HG03575 (cell line): ENCODE data around the gene ARRDC2.
"Not testable (repeated sequence)": the region's sequence is repeated elsewhere in the genome, so short reads cannot be mapped to it uniquely, and the experiment has no call there.

Experiments used
- ATAC-seq: cut with Tn5 transposase; IDR thresholded peaks from one replicate; pipeline ENCODE4 v1.9.1; 2021; ENCODE audit not compliant: unreplicated experiment, insufficient number of reproducible peaks, low FRiP score; ENCODE audit errors: extremely low read depth

The ARRDC2 gene

GRCh38 chr19:18010149-18010548 is 2.2 kb downstream of the ARRDC2 start:
- ATAC-seq: no peak

DNA sequence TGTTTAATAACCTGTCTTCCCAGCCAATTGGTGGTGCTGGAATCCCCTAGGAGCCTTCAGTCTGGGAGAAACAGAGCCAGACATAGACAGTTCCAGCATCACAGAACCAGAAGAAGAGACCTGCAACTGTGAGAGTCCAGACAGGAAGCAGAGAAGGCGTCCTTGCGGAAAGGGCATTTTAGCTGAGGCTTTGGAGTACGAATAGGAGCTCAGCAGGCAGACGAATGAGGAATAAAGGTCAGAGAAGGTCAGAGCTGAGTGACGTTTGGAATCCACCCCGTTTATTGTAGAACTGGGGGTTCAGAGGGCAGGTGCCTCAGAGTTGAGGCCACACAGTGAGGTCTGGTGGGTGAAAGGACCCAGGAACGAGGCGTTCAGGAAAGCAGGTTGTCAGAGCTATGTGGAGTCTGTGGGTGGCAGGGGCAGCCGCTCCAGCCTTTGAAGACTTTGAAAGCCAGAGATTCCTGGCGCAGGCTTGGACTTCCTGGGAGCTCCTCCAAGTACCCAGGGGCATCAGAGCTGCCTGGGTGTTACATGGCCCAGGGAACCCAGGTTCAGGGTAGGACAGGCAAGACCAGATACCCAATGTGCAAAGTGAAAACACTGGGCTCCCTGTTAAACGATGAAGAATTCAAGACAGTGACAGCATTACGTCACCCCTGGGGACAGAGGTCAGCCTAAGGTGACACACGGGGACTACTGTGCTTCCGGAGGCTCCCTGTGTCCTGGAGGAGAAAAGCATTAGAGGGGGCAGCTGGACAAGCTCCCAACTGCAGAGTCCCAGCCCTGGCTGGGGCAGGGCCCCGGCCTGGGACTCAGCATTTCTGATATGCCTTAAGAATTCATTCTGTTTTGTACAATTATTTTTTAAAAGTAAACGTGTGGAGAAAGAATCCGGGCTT is 5.5 kb downstream of the ARRDC2 start:
- ATAC-seq: no peak

DNA sequence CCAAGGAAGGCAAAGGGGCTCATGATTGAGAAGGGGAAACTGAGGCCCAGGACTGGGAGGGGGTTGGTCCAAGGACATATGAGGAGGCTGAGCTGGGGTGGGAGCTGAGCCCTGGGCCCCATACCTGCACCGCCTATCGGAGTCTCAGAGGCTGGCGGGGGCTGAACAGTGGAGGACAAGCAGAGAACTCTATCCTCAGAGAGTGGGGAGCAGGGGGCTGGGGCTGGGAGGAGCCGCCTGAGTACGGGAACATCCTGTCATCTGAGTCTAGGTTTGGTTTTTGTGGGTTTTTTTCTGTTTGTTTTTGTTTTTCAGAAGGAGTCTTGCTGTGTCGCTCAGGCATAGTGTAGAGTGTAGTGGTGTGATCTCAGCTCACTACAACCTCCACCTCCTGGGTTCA is 6.2 kb downstream of the ARRDC2 start:
- no peak for ATAC-seq

DNA sequence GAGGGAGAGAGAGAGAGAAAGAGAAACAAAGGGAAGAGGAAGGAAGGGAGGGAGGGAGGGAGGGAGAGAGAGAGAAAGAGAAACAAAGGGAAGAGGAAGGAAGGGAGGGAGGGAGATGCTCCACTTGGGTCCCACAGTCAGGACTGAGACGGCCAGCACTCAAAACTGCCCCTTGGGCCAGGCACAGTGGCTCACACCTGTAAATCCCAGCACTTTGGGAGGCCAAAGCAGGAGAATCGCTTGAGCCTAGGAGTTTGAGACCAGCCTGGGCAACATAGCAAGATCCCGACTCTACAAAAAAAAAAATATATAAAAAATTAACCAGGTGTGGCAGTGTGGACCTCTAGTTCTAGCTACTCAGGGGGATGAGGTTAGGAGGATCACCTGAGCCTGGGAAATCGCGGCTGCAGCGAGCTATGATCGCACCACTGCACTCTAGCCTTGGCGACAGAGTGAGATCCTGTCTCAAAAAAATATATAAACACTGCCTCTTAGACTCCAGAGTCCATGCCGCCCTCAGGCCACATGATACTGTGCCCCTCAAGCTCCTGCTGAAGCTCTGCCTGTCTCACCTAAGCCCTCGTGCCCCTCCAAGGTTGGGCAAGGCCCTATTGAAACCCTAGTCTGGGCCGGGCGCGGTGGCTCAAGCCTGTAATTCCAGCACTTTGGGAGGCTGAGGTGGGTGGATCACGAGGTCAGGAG is 8.4 kb downstream of the ARRDC2 start:
- no peak for ATAC-seq

DNA sequence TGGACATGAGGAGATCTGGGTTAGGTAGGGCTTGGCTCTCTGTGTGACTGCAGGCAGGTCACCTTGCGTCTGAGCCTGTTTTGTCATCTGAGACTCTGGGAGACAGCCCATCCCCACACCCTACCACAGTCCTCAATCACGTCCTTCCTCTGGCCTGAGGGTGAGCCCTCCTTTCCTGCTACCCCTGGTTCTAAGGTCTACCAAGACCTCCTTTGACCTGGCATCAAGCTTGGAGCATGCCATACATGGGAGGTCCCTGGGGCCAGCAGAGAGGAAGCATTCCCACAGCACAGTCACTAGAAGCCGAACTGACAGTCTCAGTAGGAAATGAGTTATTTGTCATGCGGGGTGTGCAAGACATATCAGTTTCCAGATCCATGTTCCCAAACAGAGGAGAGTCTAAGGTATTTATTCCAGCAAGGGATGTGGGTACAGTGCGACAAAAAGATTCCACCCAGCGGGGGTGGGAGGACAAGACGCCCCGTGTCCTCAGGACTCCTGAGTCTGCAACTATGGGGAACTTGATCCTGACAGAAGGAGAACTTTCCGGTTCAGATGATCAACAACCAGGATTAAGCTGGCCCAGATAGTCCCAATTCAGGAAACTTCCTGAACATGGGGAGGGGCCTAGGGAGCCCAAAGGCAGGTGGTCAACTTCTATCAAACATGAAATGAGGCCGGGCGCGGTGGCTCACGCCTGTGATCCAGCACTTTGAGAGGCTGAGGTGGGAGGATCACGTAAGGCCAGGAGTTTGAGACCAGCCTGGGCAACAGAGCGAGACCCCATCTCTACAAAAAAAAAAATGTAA is 9.5 kb downstream of the ARRDC2 start:
- ATAC-seq: no peak

DNA sequence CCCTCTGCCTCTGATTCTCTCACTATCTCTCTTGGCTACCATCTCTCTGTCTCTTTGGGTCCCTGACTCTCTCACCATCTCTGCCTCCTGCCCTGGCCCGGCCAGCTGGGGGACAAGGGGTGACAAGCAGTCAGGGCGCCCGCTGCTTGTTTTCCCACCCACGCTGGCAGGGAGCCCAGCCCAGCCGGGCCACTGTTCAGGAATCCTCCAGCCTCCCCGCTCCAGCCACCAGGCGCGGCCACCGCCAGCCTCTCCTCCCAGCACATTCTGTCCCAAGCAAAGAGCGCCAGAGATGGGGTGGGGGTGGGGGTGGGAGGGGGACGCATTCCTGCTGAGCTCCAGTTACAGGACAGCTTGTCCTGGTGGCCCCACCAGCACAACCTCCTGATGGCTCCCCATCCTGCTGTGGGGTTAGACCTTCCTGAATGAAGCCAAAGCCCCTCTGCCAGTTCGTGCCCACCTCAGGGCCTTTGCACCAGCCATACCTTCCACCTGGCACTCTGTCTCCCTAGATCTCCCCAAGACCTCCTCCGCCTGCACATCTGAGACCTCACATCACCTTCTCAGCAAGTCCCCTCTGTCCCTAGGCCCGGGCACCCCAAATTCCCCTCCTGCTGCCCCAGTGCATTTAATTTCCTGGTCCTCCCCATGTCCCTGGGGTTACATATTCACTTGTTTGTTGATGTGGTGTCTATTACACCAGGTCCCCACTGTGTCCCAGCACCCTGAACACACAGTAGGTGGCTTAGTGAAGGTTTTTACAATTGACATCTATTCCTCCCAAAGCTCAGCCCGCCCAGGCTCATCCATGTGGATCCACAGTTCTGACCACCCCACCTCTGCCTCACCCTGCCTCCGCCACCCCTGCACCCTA is 12.5 kb downstream of the ARRDC2 start:
- no peak for ATAC-seq

- ATAC-seq: no peak
Observed at GRCh38 chr19:18021121-18021755, 13.3 kb downstream of the ARRDC2 start.

DNA sequence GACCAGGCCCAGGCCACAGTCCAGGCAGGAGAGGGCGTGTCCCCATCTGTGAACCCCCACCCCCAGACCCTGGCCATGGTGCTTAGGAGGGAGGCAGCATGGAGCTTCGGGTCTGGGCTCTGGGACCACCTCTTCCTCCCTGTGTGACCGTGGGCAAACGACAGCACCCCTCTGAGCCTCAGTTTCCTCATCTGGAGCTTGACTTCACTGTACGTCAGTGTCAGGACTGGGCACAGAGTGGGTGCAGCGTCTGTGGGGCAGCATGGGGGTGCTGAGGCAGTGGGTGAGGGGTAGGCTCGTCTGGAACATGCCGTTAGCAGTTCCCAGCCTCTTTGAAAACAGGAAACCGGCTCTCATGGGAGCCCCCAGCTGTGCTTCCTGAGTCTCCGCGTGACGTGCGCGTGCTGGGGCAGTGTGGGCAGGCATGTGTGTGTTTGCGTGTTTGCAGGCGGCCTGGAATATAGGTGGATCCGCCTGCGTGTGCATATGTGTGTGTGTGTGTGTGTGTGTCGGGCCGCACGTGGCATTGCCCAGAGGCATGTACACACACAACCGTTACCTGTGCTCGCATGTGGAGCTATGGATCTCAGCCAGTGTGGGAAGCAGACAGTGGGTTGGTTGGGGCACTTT is 15.8 kb downstream of the ARRDC2 start:
- ATAC-seq: no peak

GRCh38 chr19:18027151-18027550 is 19.2 kb downstream of the ARRDC2 start:
- ATAC-seq: no peak

- no peak for ATAC-seq
Observed at GRCh38 chr19:18029617-18030338, 21.8 kb downstream of the ARRDC2 start.

DNA sequence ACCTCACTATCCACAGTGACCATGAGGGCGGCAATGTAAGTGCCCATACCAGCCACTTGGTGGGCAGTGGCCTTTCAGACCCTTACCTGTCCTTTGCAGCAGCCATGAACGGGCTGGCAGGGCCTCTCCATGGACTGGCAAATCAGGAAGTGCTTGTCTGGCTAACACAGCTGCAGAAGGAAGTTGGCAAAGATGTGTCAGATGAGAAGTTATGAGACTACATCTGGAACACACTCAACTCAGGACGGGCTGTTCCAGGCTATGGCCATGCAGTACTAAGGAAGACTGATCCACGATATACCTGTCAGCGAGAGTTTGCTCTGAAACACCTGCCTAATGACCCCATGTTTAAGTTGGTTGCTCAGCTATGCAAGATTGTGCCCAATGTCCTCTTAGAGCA is 23.4 kb downstream of the ARRDC2 start:
- not testable (repeated sequence) for ATAC-seq

DNA sequence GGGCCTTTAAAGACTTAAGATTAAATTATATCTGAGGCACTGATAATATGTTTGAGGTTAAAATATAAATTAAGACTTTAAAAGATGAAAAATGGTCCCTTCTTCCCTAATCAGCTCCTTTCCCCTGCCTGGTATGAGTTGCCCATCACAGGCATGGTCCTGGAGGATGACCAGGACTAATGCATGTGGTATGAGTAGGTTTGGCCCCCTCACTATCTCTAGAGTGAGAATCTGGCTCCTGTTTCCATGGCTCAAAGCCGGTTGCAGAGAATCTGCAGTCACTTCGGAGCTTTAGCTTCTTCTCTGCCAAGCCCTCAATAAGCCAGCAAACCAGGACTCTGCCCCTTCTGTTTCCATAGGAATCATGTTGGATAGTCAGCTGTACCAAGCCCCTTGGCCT is 24.1 kb downstream of the ARRDC2 start:
- ATAC-seq: not testable (repeated sequence)

DNA sequence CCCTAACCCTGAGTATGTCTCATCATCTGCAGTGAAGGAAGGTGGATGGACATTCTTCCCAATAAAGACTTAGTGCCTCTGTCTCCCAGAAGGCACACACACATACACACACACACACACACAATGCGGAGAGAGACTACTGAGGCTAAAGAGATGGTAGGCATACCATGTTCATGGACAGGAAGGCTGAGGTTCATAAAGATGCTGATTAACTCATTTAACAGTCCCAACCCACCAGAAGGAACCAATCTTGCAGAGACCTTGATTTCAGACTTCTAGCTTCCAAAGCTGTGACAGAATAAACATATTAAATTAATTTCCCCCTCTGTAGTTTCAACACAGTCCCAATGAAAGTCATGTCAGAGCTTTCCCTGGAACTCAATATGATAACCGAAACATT is 33.1 kb downstream of the ARRDC2 start:
- ATAC-seq: no peak

DNA sequence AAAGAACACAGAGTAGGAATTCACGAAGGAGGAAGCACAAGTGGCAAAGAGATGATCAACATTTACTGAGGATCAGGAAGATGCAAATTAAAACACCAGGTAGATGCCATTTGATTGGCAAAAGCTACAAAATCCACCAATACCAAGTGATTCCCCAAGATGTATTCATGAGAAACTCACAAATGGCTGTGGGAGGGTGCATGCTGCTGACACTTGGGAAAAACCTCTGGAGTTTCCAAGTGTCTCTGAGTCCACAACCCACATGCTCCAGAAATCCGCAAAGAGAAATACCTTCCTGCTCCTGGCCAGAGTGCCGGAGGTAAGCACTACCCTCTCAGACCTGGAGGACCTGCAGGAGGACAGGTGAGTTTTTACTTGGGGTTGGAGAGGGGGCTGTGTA is 35.7 kb downstream of the ARRDC2 start:
- no peak for ATAC-seq

- ATAC-seq: no peak
Observed at GRCh38 chr19:18044825-18045304, 36.9 kb downstream of the ARRDC2 start.

DNA sequence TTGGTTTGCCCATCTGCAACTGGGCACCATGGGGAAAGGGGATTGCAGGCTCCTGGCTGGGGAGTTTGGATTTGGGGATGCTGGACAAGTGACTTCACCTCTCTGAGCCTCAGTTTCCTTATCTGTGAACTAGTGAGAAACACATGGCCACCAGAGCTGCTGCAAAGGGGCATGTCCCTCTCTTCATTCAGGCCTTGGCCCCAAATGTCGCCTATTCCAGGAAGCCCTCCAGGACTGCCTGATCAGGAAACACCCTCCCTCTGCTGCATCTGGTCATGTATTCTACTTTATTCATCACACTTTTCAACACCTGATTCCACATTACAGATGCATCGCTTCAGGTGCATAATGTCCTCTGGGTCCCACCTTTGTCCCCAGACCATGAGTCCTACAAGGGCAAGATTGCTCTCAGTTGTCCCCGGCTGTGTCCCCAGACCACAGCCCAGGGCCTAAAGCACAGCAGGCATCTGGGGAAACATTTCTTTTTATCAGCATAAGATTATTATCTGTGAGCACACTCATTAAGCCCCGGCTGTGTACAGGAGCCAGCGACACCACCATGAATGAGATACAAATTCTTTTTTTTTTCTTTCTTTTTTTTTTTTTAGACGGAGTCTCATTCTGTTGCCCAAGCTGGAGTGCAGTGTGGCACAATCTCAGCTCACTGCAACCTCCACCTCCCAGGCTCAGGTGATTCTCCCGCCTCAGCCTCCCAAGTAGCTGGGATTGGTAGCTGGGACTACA is 37.5 kb downstream of the ARRDC2 start:
- ATAC-seq: no peak
